GM19372 (cell line): ENCODE results near the gene C1orf52.

Experiments used
- ATAC-seq: cut with Tn5 transposase; IDR thresholded peaks from one replicate; pipeline ENCODE4 v1.9.1; 2021; ENCODE audit warnings: mild to moderate bottlenecking, low read depth, moderate library complexity; ENCODE audit not compliant: unreplicated experiment

The C1orf52 gene

DNA sequence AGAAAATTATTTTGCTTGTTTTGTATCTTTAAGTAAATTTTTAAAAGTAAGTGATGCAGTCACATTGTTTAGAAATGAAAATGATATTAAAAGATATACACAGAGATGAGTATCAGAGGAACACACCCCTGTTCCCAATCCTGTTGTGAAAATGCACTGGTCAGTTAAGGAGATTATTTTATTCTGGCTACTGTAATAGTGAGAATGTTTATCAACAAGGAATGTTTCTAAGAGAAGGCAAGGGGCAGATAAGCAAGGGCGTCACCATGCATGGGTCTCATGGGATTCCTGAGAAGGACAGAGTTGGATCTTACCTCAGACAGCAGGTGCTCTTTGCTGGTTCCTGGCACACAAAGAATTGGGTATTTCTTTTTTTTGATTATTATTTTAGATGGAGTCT lies 21.8 kb downstream of the C1orf52 start:
- ATAC-seq, result no peak

DNA sequence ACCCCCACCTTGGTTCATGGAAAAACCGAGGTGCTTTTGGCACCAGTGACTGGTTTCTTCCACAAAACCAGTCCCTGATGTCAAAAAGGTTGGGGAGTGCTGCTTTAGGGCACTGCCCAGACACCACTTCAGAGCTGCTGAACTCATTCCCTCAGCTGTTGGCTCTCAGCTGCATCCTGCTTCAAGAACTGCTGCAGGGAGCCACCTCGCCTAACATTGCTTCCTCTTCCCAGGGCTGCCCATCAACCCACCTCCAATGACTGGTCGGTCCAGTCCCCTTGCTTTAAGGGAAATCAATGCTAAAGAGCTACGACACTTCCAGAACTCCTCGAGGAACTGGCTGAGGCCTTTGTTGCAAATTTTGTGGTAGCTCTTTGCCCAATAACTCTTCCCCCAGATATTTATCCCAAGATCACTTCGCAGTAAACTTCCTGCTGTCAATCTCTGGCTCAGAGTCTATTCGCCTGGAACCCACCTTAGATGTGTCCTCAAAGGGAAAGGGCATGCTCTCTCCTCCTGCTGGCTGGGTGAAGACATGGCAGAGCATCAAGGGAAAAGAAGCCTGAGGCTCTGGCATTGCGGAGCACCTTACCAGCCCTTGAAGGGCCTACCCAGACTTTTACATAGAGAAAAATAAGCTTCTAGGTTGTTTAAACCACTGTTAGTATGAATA lies 29.0 kb downstream of the C1orf52 start:
- ATAC-seq, result no peak

DNA sequence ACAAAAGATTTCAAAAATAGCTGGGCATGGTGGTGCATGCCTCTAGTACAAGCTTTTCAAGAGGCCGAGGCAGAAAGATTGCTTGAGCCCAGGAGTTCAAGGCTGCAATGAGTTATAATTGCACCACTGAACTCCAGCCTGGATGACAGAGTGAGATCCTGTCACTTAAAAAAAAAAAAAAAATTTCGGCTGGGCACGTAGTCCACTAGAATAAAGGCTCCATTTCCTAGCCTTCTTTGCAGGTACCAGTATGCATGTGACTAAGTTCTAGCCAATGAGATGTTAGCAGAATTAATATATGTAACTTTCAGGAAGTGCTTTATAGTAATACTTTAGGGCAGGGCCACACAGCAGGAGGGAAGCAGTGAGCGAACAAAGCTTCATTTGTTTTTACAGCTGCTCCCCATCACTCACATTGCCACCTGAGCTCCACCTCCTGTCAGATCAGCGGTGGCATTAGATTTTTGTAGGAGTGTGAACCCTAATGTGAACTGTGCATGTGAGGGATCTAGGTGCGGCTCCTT lies 29.8 kb downstream of the C1orf52 start:
- no peak for ATAC-seq

DNA sequence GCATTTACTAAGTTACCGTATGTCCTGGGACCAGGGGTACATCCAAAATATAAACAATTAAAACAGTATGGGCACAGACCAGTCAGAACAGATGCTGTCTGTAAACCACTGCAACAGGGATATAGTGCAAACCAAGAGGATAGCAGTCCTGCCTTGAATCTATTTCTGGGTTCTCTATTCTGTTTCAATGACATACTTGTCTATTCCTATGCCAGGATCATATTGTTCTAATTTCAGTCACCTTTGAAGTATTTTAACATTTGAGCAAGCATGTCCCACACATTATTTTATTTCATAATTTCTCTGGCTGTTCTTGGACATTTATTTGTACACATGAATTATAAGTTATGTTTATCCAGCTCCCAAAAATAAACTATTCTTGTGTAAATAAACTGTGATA lies 30.5 kb downstream of the C1orf52 start:
- ATAC-seq, result no peak

DNA sequence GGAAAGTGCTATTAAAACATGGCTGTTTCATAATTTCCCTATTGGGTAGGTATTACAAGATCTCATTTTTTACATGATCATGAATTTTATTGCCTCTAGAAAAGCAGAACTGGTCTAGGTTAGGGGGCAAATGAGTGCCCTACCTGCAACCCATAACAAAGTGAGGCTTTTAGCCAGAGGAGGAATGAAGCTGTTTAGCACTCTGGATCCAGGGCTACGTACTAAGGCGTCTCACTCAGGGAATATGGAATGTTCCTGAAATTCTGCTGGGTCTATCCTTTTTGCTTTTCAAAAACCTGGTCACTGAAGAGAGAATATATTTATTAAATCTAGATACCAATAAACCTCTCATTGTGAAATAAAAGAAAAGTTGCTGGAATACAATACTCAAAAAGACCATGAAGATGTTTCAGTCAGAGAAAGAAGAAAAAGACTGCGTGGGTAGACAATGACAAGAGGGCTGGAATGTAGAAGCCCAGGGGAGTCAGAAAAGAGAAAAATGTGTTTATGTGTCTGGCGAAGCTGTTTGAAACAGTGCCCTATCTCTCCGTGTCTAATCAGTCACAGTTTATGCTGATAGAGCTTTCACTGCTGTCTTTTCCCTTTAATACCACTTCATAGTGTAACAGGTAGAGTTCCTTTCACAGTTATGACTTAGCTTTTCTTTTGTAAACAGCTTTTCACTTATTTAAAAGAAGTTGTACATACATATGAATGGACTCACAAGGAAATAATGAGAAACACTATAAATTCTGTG lies 33.7 kb downstream of the C1orf52 start:
- no peak for ATAC-seq

DNA sequence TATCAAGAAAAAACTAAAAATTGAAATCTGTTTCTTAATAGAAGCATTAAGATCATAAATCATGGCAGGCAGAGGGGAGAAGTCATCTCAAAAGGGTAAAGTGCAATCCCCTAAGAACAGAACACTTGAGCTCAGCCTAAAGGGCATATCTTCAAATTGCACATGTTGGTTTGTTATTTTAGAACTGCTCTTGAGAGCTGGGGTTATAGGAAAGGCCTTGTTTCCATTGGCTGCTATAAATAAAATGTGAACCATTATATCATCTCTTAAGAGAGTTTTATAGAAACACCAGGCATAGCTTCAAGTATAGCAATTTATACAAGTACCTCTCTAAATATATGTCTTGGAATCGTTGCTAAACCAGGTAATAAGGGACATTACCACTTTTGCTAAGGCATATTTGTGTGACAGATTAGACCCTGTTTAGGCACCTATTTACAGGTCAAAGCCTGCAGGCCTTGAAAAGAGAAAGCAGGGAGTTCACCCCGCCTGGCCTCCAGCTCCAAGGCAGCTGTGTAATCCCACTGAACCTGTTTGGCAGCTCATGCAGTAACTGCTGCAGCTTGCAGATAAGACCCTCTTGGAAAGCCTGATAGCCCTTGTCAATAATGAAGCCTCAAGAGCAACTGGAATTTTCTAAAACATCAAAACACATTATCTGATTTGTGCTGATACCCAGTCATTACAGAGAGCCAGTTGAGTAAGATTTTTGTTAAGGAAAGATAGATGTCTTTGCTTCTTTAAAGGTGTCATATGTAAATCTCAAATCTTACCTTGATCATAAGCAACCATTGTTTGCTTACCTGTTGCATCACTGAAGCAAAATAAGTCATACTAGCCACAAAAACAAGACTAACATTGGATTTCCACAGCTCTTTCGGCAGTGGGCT lies 34.5 kb downstream of the C1orf52 start:
- no peak for ATAC-seq

DNA sequence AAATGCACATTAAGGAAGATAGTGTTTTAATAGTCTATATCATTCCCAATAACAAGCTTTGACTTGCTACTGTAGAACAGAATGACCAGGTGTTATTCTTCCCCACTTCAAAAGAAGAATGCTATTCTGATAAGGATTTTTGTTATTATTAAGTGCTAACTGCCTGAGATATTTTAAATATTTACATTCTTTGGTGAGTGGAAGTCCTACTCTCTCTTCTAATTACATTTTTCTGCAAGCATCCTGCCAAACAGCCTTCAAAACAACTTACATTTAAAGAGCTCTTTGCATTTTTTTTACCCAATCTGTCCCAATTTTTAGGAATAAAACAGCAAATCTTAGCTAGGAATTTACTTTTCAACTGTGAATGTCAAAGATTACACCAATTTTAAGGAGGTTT lies 35.2 kb downstream of the C1orf52 start:
- ATAC-seq, result no peak

DNA sequence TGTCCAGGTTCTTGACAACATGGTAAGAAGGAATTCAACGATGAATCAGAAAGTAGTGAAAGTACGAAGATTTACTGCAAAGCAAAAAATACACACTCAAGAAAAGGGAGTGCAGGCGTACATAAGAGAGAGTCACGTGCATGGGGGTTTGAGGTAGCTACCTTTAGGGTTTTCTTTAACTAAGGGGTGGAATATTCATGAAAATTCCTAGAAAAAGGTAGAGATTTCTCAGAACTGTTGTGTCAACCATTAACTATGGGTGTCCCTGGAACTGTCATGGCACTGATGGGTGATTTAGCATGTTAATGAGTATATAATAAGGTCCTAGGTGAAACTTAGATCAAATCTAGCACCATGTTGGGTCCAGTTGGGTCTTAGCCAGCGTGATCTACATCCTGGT lies 36.1 kb downstream of the C1orf52 start:
- no peak for ATAC-seq

DNA sequence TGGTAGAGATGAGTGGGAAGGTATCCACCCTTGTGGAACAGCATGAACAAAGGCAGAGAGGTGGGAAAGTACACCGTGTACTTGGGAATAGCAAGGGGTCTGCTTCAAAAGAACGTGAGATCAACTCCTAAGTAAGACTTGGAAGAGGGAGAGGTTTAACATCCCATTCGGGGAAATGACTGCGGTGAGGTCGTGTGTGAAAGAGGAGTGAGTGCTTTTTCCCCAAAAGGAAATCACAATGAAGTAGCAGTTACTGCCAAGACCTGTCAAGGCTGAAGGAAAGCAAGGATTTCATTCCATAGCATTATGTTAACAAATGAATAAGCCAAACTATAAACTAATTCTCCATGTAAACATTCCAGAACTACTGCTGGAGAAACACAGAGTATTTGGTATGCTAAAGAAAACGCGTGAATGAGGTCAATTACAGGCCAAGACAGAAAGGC lies 38.7 kb downstream of the C1orf52 start:
- no peak for ATAC-seq

DNA sequence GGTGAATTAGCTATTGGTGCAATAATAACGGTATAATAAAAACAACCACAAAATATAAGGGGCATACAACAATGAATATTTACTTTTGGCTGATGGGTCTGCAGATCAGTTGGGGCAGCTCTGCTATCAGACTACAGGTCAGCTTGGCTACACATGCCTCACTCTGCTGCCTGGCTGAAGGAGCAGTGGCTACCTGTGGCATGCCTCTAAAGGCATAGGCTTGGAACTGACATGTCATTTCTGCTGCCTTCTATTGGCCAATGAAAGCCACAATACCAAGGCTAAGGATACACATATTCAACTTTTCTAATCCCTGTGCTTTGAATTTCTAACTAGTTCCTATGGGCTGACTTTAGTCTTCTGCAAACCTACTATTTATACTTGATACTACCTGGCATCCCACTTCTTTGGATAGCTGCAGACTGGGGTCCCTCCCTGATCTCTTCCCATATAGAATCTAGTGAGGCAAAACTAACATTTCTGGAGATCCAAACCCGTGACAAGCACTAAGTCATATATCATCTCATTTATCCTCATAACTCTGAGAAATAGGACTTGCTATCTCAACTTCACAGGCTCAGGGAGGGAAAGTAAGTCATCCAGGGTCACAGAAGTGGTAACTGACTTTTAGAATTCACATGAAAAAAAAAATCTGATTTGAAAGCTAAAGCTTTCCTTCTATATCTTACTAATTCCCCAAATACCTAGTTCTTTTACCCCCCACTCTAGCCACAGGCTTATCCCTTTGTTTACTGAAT lies 39.4 kb downstream of the C1orf52 start:
- ATAC-seq, result no peak

DNA sequence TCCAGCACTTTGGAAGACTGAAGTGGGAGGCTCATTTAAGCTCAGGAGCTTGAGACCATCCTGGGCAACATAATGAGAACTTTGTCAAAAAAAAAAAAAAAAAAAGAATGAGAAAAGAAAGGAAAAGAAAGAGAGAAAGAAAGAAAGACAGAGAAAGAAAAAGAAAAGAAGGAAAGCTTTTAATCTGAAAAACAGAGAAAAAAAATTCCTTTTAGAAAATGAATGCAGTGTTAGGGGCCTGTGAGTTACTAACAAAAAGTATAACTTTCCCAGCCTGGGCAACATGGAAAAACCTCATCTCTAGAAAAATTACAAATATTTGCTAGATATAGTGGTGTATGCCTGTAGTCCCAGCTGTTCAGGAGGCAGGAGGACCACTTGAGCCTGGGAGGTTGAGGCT lies 42.8 kb downstream of the C1orf52 start:
- no peak for ATAC-seq

DNA sequence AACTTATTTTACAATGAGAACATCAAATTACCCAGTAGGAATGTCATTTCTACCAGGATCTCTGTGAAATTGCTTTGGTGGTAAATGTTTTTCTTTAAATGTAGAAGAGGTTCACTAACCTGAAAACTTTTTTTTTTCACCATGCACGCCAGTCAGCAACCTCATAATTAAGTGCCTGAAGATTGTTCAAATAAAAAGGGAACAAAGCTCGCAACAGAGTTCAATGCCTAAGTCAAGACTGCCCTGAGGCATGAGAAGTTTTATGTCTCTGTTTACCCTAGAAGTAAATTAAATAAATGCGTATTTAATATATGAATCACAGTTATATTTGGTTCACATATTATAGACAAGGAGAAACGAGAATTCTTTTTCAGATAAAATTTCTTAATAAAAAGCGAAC lies 44.8 kb downstream of the C1orf52 start:
- ATAC-seq, result no peak

DNA sequence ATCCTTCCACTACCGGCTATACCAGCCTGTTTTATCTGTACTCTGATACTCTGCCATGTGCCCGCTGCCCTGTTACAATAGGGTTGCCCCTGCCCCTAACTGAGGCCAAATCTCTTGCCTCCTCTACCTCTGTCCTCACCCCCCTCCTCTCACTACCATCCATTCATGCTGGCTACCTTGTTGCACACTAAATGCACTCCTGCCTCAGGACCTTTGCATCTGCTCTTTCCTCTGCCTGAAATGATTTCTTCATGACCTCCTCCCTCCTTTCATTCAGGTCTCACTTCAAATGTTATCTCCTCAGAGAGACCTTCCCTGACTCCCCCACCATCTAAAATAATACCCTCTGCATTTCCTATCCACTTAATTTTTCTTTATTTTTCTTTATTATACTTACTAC lies 51.0 kb downstream of the C1orf52 start:
- ATAC-seq, result no peak

DNA sequence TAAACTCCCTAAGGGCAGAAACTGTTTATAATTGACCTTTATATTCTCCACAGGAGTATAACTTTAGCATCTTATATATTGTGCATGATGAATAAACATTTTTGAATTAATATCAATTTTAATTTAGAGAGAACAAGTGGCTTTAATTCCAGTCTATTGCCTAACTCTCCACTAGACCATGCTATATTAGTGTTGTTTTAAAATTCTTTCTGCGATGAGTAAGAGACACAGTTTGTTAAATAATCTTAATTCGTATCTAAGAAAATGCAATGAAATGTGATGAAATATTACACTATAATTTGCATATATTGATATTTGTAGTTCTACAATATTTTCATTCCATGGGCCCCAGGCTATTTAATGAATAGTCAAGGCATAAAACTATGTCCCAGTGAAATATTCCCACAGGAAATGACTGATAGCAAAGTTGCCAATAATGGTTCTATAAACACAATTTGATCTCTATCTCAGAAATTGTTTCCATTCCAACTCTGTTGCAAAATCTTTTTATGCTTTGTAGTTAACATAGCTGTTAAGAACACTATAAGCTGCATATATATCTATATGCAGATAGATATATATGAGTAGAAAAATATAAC lies 55.8 kb downstream of the C1orf52 start:
- ATAC-seq, result no peak

DNA sequence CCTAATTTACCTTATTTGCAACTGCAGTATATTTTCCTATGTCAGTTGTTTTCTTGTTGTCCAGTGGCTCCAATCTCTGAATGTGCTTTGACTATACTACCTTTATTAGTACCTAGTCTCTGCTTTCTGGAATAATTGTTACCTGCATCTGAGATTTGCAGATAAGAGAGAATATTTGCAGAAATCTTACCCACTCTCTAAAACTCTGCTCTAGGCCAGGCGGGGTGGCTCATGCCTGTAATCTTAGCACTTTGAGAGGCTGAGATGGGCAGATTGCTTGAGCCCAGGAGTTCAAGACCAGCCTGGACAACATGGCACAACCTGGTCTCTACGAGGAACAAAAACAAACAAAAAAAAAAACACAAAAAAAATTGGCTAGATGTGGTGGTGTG lies 56.6 kb downstream of the C1orf52 start:
- no peak for ATAC-seq

DNA sequence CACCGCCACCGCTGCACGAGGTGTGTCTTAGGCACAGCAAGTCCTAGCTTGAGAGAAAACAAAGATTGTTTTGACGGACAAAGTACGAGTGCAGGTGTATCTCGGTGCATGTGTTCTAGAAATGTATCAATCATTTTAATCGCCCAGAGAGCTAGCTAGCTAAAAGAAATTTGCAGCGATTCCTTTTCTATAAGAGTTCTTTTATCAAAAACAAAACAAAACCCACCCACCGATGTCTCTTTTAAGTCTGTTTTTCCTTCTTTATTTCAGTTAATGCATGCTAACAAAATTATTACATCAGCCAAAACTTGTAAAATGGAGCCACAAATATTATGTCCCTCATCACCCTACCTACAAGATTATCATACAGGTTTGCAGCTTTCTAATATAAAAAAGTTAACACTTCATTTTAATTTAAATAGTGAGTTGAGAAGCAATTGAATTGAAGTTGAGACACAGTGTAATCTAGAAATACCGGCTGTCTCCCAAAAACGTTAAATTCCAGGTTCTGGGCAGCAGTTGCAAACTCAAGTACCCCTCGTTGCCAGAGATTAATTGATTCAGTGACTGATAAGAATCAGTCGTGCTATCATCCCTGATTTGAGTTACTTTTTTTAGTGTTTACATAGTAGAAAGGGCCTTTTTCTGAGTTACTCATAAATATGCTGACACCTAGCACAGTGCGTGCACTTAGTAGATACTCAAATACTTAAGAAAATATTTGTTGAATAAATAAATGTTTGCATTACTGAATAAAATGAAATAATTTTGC lies 57.2 kb downstream of the C1orf52 start:
- ATAC-seq, result no peak

DNA sequence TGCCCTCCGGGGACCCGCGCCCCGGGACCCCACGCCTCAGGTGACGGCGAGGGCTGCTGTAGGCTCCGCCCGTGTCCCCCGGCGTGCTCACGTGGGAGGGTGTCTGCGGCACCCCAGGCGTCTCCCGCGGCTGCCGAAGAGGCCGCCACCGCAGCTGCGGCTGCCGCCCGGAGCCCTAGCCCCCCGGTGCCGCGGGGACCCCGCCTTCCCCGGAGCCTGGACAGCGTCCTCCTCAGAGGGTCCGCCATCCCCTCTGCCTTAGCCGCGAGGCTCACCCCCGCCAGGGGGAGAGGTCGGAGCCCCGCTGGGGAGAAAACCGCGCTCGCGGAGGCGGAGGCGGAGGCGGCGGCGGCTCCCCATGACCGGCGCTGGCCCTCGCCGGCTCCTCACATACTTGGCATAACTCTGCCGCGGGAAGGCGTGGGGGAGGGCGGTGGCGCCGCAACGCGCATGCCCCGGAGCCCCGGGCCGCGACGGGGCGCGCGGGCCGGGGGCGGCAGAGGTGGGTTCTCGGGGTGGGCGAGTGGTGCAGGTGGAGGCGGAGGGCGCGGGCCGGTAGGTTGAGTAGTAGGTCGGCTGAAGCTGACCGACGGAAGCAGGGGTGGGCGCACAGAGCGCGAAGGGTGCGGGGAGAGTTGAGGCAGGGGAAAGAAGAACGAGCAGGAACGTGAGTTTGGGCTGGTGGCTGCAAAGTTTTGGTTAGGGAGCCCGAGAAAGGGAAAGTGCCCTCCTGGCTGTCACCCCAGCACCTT lies 57.9 kb downstream of the C1orf52 start:
- ATAC-seq, result peak; percentile 40
